ENCODE data around the gene EML6. TPM values are rescaled to one million over a fixed set of nuclear protein-coding genes. Genes with fewer than 3 reads are reported as not detected.

EML6 gene
- total RNA-seq, 4 donors from 2014 or later, result 5.9 to 11.0 (median 7.9) TPM

- Histone ChIP-seq H3K27me3 (no peaks in the 10 kb centered on the region), H3K4me3 (no peak overlapping the region), H3K36me3 (no peaks in the 10 kb centered on the region), H3K9me3 (no peaks in the 10 kb centered on the region), H3K4me1 (no peaks in the 10 kb centered on the region), H3K27ac (no peak overlapping the region)
- no peak for DNase-seq
- no peak for TF ChIP-seq POLR2A (IDR thresholded peaks at IDR 0.05)
- no peak for TF ChIP-seq CTCF (IDR thresholded peaks at IDR 0.05)
These were observed 68.4 kb downstream of the EML6 start for GRCh38 chr2:54791831-54792230.

- no peak for TF ChIP-seq CTCF (IDR thresholded peaks at IDR 0.05)
- no peak for TF ChIP-seq POLR2A (IDR thresholded peaks at IDR 0.05)
- Histone ChIP-seq H3K9me3 (no peaks in the 10 kb centered on the region), H3K4me1 (no peaks in the 10 kb centered on the region), H3K27ac (no peak overlapping the region), H3K36me3 (no peaks in the 10 kb centered on the region), H3K4me3 (no peak overlapping the region), H3K27me3 (no peaks in the 10 kb centered on the region)
- DNase-seq, result no peak
These were observed 73.8 kb downstream of the EML6 start for GRCh38 chr2:54797307-54797706.

GRCh38 chr2:54801352-54801751 is 77.9 kb downstream of the EML6 start:
- no peak for TF ChIP-seq POLR2A (IDR thresholded peaks at IDR 0.05)
- TF ChIP-seq CTCF (IDR thresholded peaks at IDR 0.05), result no peak
- Histone ChIP-seq H3K36me3 (no peaks in the 10 kb centered on the region), H3K27ac (no peak overlapping the region), H3K4me3 (no peak overlapping the region), H3K9me3 (peaks cover 0 to 5% (median 0%) of the 10 kb centered on the region in 4 donors), H3K27me3 (no peaks in the 10 kb centered on the region), H3K4me1 (no peaks in the 10 kb centered on the region)
- DNase-seq, result no peak

- H3K36me3 ChIP-seq, result no peaks in the 10 kb centered on the region
- H3K27me3 ChIP-seq, result no peaks in the 10 kb centered on the region
- no peaks in the 10 kb centered on the region for H3K4me1 ChIP-seq
- DNase-seq, result no peak
- TF ChIP-seq POLR2A (IDR thresholded peaks at IDR 0.05), result no peak
- no peak for TF ChIP-seq CTCF (IDR thresholded peaks at IDR 0.05)
- no peak overlapping the region for H3K4me3 ChIP-seq
- no peak overlapping the region for H3K27ac ChIP-seq
- H3K9me3 ChIP-seq, result peaks cover 0 to 5% (median 0%) of the 10 kb centered on the region in 4 donors
These were observed 80.6 kb downstream of the EML6 start for GRCh38 chr2:54803783-54804751.

GRCh38 chr2:54805255-54805654 is 81.8 kb downstream of the EML6 start:
- Histone ChIP-seq H3K4me1 (no peaks in the 10 kb centered on the region), H3K9me3 (peaks cover 0 to 5% (median 0%) of the 10 kb centered on the region in 4 donors), H3K27ac (no peak overlapping the region), H3K4me3 (no peak overlapping the region), H3K36me3 (no peaks in the 10 kb centered on the region), H3K27me3 (no peaks in the 10 kb centered on the region)
- DNase-seq, result no peak
- TF ChIP-seq POLR2A (IDR thresholded peaks at IDR 0.05) (no peak), CTCF (IDR thresholded peaks at IDR 0.05) (no peak)

All from Peyer's patch (tissue), 4 donors.